Skeletal muscle tissue (tissue), 4 donors: ENCODE data around the gene VAMP7. TPM values are rescaled to one million over a fixed set of nuclear protein-coding genes. Genes with fewer than 3 reads are reported as not detected.
"Not testable (repeated sequence)": the region's sequence is repeated elsewhere in the genome, so short reads cannot be mapped to it uniquely, and the experiment has no call there.

Experiments
- H3K27ac ChIP-seq: one replicate; pipeline ENCODE4 v1.7.0; 2013; ENCODE audit warnings: mild to moderate bottlenecking, low read depth, low read length, inconsistent platforms
- H3K27me3 ChIP-seq, 3 donors: one replicate each; pipeline ENCODE4 v1.7.0; 2013; ENCODE audit warnings: low read length in 3 of 3; ENCODE audit not compliant: control insufficient read depth in 3 of 3, insufficient read depth in 3 of 3
- H3K36me3 ChIP-seq, 3 donors: one replicate each; pipeline ENCODE4 v1.7.0; 2013; ENCODE audit warnings: low read length in 3 of 3; ENCODE audit not compliant: control insufficient read depth in 3 of 3, insufficient read depth in 3 of 3
- H3K4me1 ChIP-seq, 3 donors: one replicate each; pipeline ENCODE4 v1.7.0; 2013; ENCODE audit warnings: low read length in 3 of 3, mild to moderate bottlenecking in 3 of 3; ENCODE audit not compliant: control insufficient read depth in 3 of 3, insufficient read depth in 3 of 3
- H3K4me3 ChIP-seq, 3 donors: one replicate each; pipeline ENCODE4 v1.7.0; 2013; ENCODE audit warnings: low read length in 3 of 3
- H3K9ac ChIP-seq, 3 donors: one replicate each; pipeline ENCODE4 v1.7.0; 2013; ENCODE audit warnings: low read length in 3 of 3, mild to moderate bottlenecking in 3 of 3, moderate library complexity in 2 of 3, low read depth in 1 of 3
- H3K9me3 ChIP-seq, 3 donors: one replicate each; pipeline ENCODE4 v1.7.0; 2013; ENCODE audit warnings: low read length in 3 of 3; ENCODE audit not compliant: control insufficient read depth in 3 of 3
- total RNA-seq: library from RNA; depleted of rRNA; stranded (reverse); fragments of >200 nt; gene quantifications from one replicate; pipeline ENCODE4 v1.2.3, GENCODE V29; 2014
- donor health status: Osteomylitis.

The VAMP7 gene, protein sequence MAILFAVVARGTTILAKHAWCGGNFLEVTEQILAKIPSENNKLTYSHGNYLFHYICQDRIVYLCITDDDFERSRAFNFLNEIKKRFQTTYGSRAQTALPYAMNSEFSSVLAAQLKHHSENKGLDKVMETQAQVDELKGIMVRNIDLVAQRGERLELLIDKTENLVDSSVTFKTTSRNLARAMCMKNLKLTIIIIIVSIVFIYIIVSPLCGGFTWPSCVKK
- total RNA-seq = 17.2 TPM

DNA sequence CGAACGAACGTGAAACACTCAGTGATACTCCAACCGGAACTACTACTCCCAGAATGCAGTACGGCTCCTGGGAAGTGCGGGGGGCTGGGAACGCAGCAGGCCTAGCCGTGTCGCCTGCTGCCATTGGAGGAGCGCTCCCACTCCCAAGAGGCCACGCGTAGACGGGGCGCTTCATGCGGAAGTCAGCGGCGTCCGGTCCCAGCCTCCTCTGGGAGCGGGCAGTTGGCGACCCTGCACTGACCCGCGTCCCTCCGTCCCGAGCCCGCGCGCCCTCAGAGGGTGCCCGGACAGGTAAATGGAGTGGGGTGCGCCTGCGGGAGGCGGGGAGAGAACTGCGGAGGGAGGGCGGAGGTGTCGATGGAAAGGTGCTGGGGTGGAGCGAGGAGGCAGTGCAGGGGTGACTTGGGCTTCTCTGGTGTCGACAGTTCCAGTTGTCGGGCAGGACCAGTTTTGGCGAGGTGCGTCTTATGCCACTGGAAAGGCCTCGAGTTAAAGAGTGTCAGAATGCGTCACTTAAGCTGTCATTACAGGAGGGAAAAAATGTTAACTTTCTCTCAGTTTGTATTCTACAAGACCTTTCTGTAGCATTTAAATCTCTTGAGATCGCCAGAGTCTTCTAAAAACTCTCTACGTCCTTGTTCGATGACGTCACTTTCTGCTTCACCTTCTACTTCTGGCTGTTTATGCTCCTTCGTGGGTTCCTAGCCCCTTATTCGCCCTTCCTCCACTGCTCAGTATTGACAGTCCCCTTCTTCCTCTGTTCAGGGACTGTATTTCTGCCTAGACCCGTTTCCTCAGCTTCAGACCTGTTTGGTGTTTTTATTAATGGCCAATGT, at the start of gene VAMP7:
TSS of gene VAMP7 (plus strand) at position 188 of the 836 bp plus-strand sequence. CDS start 8,122 bp downstream, outside the sequence.
- peak within 1 kb of the TSS; percentile 52 to 86 (median 68) for H3K9ac ChIP-seq
- H3K9me3 ChIP-seq = no peaks in the 10 kb centered on the region
- H3K27ac ChIP-seq = peak within 1 kb of the TSS; percentile 63
- H3K4me3 ChIP-seq = peak within 1 kb of the TSS; percentile 73 to 92 (median 84)
- peaks cover 5 to 9% (median 6%) of the 10 kb centered on the region in 3 donors for H3K4me1 ChIP-seq
- no peaks in the 10 kb centered on the region for H3K36me3 ChIP-seq
- no peaks in the 10 kb centered on the region for H3K27me3 ChIP-seq

DNA sequence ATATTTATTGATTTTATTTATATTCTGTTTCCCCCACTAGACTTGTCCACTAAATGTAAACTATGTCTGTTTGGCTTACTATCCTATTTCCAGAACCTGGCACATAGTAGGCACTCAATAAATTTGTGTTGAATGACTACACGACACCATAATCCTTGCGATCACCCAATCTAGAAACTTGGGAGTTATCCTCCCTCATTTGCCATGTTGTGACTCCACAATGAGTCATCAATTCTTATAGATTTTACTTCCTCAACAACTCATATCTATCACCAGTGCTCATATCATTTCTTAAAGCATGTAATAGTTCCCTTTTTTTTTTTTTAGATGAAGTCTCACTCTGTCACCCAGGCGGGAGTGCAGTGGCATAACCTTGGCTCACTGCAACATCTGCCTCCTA, 39.9 kb upstream of the VAMP7 start:
- H3K36me3 ChIP-seq = no peaks in the 10 kb centered on the region
- no peak overlapping the region for H3K4me3 ChIP-seq
- no peak overlapping the region for H3K27ac ChIP-seq
- no peaks in the 10 kb centered on the region for H3K27me3 ChIP-seq
- no peak overlapping the region for H3K9ac ChIP-seq
- peaks cover 0 to 4% (median 0%) of the 10 kb centered on the region in 3 donors for H3K9me3 ChIP-seq
- no peaks in the 10 kb centered on the region for H3K4me1 ChIP-seq

DNA sequence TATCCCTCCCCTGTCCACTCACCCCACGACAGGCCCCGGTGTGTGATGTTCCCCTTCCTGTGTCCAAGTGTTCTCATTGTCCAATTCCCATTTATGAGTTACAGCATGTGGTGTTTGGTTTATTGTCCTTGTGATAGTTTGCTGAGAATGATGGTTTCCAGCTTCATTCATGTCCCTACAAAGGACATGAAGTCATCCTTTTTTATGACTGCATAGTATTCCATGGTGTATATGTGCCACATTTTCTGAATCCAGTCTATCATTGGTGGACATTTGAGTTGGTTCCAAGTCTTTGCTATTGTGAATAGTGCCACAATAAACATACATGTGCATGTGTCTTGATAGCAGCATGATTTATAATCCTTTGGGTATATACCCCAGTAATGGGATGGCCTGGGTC, 29.4 kb upstream of the VAMP7 start:
- H3K27me3 ChIP-seq, H3K9me3 ChIP-seq, H3K9ac ChIP-seq, H3K36me3 ChIP-seq, H3K4me3 ChIP-seq, H3K4me1 ChIP-seq, H3K27ac ChIP-seq: not testable (repeated sequence)

DNA sequence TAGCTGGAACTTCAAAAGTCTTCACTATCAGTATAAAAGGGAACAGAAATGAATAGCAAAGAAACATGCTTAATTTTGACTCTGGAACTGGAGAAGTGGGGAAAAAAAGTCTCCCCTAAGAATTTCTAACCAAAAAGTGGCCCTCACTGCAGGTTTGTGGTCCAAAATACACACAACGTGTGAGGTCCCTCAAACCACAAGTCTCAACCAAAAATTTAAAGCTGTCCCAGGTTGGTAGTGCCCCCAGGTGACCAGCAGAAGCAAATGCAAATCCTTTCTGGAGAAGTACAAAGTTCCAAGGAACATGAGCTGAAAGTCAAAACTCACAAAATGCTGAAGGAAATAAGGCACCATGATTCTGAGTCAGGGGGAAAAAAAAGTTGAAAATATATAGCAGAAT, 23.6 kb upstream of the VAMP7 start:
- Histone ChIP-seq H3K27ac (no peak overlapping the region), H3K4me3 (no peak overlapping the region), H3K4me1 (no peaks in the 10 kb centered on the region), H3K27me3 (no peaks in the 10 kb centered on the region), H3K9me3 (no peaks in the 10 kb centered on the region), H3K9ac (no peak overlapping the region), H3K36me3 (no peaks in the 10 kb centered on the region)

DNA sequence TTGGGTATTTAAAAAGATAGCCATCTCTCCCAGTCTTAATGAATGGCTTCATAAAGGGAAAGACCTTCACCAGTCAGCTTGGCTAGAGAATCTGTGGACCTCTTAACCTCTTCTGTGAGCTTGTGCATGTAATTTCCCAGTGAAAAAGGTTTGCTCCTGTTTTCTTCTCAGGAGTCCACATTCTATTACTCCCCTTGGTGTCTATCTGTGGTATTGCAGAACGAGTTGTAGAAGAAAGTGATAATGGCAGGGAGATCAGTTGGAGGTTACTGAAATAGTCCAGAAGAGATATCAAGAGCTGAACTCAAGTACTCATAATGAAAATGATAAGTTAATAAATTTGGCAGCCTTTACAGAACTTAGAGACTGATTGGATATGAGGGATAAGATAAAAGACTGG, 16.5 kb upstream of the VAMP7 start:
- no peaks in the 10 kb centered on the region for H3K36me3 ChIP-seq
- no peak overlapping the region for H3K4me3 ChIP-seq
- no peaks in the 10 kb centered on the region for H3K4me1 ChIP-seq
- no peaks in the 10 kb centered on the region for H3K9me3 ChIP-seq
- H3K27ac ChIP-seq = no peak overlapping the region
- no peak overlapping the region for H3K9ac ChIP-seq
- H3K27me3 ChIP-seq = no peaks in the 10 kb centered on the region

DNA sequence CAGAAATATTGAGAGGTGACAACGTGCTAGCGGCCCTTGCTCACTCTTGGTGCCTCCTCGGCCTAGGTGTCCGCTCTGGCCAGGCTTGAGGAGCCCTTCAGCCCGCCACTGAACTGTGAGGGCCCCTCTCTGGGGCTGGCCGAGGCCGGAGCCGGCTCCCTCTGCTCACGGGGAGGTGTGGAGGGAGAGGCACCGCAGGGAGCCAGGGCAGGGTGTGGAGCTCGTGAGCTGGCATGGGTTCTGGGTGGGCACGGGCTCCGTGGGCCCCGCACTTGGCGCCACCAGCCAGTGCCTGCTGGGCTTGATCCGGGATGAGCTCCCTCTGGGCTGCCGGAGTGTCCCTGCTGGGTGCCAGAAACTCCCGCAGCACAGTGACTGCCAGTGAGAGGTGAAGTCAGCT, 16.0 kb upstream of the VAMP7 start:
- Histone ChIP-seq H3K4me1 (no peaks in the 10 kb centered on the region), H3K36me3 (no peaks in the 10 kb centered on the region), H3K9me3 (no peaks in the 10 kb centered on the region), H3K27me3 (no peaks in the 10 kb centered on the region), H3K27ac (no peak overlapping the region), H3K4me3 (no peak overlapping the region), H3K9ac (no peak overlapping the region)

DNA sequence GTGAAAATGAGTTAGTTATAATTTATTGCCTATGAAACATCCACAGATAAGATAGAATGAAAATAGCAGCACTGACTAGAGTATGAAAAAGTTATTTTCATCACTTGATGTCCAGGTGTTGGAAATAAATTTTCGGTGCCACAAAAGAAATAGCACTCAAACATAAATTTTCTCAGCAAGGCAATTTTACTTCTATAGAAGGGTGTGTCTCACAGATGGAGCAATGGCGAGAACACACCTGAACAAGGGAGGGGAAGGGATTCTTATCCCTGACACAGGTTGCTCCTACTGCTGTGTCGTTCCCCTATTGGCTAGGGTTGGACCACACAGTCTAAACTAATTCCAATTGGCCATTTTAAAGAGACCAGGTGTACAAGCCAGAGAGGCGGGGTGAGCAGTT, 13.3 kb upstream of the VAMP7 start:
- no peak overlapping the region for H3K27ac ChIP-seq
- no peaks in the 10 kb centered on the region for H3K27me3 ChIP-seq
- no peaks in the 10 kb centered on the region for H3K4me1 ChIP-seq
- no peak overlapping the region for H3K4me3 ChIP-seq
- H3K9me3 ChIP-seq = no peaks in the 10 kb centered on the region
- no peaks in the 10 kb centered on the region for H3K36me3 ChIP-seq
- no peak overlapping the region for H3K9ac ChIP-seq

DNA sequence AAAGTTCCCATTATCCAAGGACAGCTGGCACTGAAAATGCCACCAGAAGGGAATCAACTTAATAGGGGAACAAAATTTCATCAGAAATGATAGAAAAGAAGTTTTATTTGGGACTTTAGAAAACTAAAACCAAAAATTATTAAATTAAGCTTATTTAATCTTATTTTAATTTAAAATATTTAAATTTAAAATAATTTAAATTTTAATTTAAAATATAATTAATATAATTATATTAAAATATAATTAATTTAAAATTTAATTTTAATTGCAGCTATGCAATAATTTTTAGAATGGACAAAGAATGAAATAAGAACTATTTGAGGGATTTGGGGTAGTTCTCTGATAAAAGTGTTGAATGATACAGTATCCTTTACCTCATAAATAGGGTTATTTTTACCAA, 10.2 kb upstream of the VAMP7 start:
- no peak overlapping the region for H3K4me3 ChIP-seq
- H3K27ac ChIP-seq = no peak overlapping the region
- peaks cover 0 to 11% (median 4%) of the 10 kb centered on the region in 3 donors for H3K27me3 ChIP-seq
- H3K4me1 ChIP-seq = no peaks in the 10 kb centered on the region
- no peaks in the 10 kb centered on the region for H3K36me3 ChIP-seq
- H3K9ac ChIP-seq = no peak overlapping the region
- peaks cover 0 to 2% (median 0%) of the 10 kb centered on the region in 3 donors for H3K9me3 ChIP-seq

DNA sequence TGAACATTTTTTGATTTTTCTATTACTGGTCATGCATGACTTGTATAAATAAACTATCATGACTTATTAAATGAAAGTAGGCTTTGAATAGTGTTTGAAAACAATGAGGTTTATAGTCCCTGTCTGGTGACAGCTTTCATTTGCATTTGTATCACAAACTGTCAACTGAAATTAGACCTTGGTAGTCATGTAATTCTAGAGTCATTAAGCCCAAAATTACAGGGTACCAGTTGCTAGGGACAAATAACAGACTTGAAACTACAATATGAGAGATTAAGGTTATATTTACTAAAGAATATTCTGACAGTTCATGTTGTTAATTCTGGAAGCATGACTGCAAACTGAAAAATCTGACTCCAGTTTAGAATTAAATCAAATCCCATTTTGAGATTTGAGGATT, 9.2 kb upstream of the VAMP7 start:
- Histone ChIP-seq H3K4me1 (no peaks in the 10 kb centered on the region), H3K4me3 (no peak overlapping the region), H3K9me3 (peaks cover 0 to 2% (median 0%) of the 10 kb centered on the region in 3 donors), H3K9ac (no peak overlapping the region), H3K36me3 (no peaks in the 10 kb centered on the region), H3K27ac (no peak overlapping the region), H3K27me3 (peaks cover 0 to 11% (median 4%) of the 10 kb centered on the region in 3 donors)

DNA sequence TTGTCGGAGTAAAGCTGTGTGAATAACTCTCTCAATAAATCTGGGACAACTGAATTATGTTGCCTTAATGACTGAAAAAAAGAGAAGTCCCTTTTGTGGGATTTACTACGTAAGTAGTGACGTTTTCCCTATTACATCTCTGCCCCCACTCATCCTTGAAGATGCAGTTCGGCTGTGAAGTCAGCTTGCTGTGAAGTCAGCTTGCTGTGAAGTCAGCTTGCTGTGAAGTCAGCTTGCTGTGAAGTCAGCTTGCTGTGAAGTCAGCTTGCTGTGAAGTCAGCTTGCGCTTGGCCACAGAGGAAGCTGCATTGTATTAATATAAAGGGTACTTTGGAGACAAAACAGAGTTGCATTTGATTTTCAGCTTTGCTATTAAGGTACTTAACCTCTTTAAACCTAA, 8.0 kb upstream of the VAMP7 start:
- Histone ChIP-seq H3K36me3 (no peaks in the 10 kb centered on the region), H3K4me1 (no peaks in the 10 kb centered on the region), H3K4me3 (no peak overlapping the region), H3K27me3 (peaks cover 0 to 11% (median 4%) of the 10 kb centered on the region in 3 donors), H3K9me3 (peaks cover 0 to 2% (median 0%) of the 10 kb centered on the region in 3 donors), H3K9ac (no peak overlapping the region), H3K27ac (no peak overlapping the region)
